SH-SY5Y (cell line): ENCODE data around the gene TYMP.

ENCODE experiments used
- GATA2 ChIP-seq: IDR thresholded peaks from 2 replicates; pipeline ENCODE4 v1.6.1; 2011; ENCODE audit warnings: mild to moderate bottlenecking, low read depth, low read length
- GATA3 ChIP-seq: IDR thresholded peaks from 2 replicates; pipeline ENCODE4 v1.6.1; 2011; ENCODE audit warnings: low read depth, mild to moderate bottlenecking, low read length, moderate library complexity

GRCh38 chr22:50488886-50489285, 40.9 kb downstream of the TYMP start:
- TF ChIP-seq GATA2 (no peak), GATA3 (no peak)
